GM04504 (cell line): ENCODE measurements around the gene SPATS2L.
A peak's percentile ranks its signal among the peaks of the same experiment; 100 is the strongest.

Source experiments
- DNase-seq: peaks from one replicate; pipeline ENCODE4 v3.0.0-alpha.2; 2012; ENCODE audit warnings: low read depth

Gene SPATS2L

GRCh38 chr2:200411831-200412230, 105.3 kb downstream of the SPATS2L start:
- DNase-seq, result no peak

GRCh38 chr2:200414367-200414766, 107.9 kb downstream of the SPATS2L start:
- DNase-seq, result no peak

- no peak for DNase-seq
Measured at GRCh38 chr2:200415455-200415854, 109.0 kb downstream of the SPATS2L start.

- DNase-seq, result no peak
Measured at GRCh38 chr2:200416878-200417277, 110.4 kb downstream of the SPATS2L start.

GRCh38 chr2:200417366-200417765, 110.9 kb downstream of the SPATS2L start:
- no peak for DNase-seq

GRCh38 chr2:200418399-200418798, 111.9 kb downstream of the SPATS2L start:
- DNase-seq, result no peak

- no peak for DNase-seq
Measured at GRCh38 chr2:200419325-200419724, 112.8 kb downstream of the SPATS2L start.

- DNase-seq, result no peak
Measured at GRCh38 chr2:200421270-200421669, 114.8 kb downstream of the SPATS2L start.

GRCh38 chr2:200422071-200422470, 115.6 kb downstream of the SPATS2L start:
- no peak for DNase-seq

- no peak for DNase-seq
Measured at GRCh38 chr2:200422532-200423261, 116.2 kb downstream of the SPATS2L start.

- no peak for DNase-seq
Measured at GRCh38 chr2:200423541-200423940, 117.0 kb downstream of the SPATS2L start.

- no peak for DNase-seq
Measured at GRCh38 chr2:200425026-200425821, 118.7 kb downstream of the SPATS2L start.

- DNase-seq, result no peak
Measured at GRCh38 chr2:200426754-200427153, 120.3 kb downstream of the SPATS2L start.

- DNase-seq, result no peak
Measured at GRCh38 chr2:200428961-200429665, 122.6 kb downstream of the SPATS2L start.

GRCh38 chr2:200430017-200430416, 123.5 kb downstream of the SPATS2L start:
- no peak for DNase-seq

- DNase-seq, result no peak
Measured at GRCh38 chr2:200431996-200432705, 125.7 kb downstream of the SPATS2L start.

- DNase-seq, result no peak
Measured at GRCh38 chr2:200435379-200435778, 128.9 kb downstream of the SPATS2L start.

- DNase-seq, result no peak
Measured at GRCh38 chr2:200438251-200438650, 131.8 kb downstream of the SPATS2L start.

- DNase-seq, result no peak
Measured at GRCh38 chr2:200438846-200439245, 132.4 kb downstream of the SPATS2L start.

GRCh38 chr2:200439981-200440380, 133.5 kb downstream of the SPATS2L start:
- DNase-seq, result no peak

- peak; percentile 65 for DNase-seq
Measured at GRCh38 chr2:200442471-200442870, 136.0 kb downstream of the SPATS2L start.

- no peak for DNase-seq
Measured at GRCh38 chr2:200443376-200443775, 136.9 kb downstream of the SPATS2L start.
